Measurements from ENCODE around the gene AP5B1. TPM values are rescaled to one million over a fixed set of nuclear protein-coding genes. Genes with fewer than 3 reads are reported as not detected.

AP5B1 gene
- total and polyA plus RNA-seq, 2 donors from 2014 or later: 6.3 to 18.3 TPM

DNA sequence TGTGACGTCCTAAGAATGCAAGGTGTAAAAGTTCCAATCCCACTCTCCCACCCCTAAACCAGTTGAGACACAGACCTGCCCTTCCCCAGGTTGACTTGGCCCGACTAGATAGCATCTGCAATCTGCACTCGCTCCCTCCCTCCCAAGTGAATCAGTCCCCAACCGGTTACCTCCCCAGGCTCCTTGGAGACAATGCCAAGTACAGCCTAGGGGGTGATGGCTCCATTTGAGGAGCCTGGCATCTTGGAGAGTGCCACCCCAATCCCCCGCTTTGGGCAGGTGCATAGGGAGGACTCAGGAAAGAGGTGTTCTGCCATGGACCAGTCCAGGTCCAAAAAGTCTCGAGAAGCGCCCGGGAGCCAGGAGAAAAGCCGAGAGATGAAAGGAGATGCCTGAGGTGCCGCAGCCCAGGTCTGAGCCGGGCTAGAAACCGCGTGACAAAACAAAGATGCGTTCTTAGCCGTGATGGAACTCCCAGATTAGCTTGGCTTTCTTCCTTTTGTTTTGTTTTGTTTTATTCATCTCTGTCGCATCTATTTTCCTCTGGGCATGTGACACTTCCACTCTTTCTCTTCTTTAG lies 34.3 kb upstream of the AP5B1 start:
- Histone ChIP-seq H3K9me3 (ENCODE audit: control insufficient read depth in 2 of 3, insufficient read depth in 1 of 3, low read length in 3 of 3) (no peaks in the 10 kb centered on the region), H3K36me3 (ENCODE audit: control insufficient read depth in 2 of 3, insufficient read depth in 3 of 3, low read length in 3 of 3) (peaks cover 0 to 3% (median 0%) of the 10 kb centered on the region in 3 donors), H3K9ac (ENCODE audit: low read length in 3 of 3) (no peak overlapping the region), H3K4me1 (ENCODE audit: control insufficient read depth in 2 of 3, insufficient read depth in 2 of 3, low read depth in 1 of 3, low read length in 3 of 3) (peaks cover 0 to 8% (median 5%) of the 10 kb centered on the region in 3 donors), H3K27me3 (ENCODE audit: control insufficient read depth, insufficient read depth, low read length) (no peaks in the 10 kb centered on the region), H3K27ac (ENCODE audit: low read depth in 2 of 2, low read length in 2 of 2) (no peak overlapping the region), H3K4me3 (ENCODE audit: low read length in 3 of 3) (no peak overlapping the region)
- DNase-seq (peak in 1 of 5 donors; percentile 4), FAIRE-seq (no peak)
- TF ChIP-seq, protein P1, sequence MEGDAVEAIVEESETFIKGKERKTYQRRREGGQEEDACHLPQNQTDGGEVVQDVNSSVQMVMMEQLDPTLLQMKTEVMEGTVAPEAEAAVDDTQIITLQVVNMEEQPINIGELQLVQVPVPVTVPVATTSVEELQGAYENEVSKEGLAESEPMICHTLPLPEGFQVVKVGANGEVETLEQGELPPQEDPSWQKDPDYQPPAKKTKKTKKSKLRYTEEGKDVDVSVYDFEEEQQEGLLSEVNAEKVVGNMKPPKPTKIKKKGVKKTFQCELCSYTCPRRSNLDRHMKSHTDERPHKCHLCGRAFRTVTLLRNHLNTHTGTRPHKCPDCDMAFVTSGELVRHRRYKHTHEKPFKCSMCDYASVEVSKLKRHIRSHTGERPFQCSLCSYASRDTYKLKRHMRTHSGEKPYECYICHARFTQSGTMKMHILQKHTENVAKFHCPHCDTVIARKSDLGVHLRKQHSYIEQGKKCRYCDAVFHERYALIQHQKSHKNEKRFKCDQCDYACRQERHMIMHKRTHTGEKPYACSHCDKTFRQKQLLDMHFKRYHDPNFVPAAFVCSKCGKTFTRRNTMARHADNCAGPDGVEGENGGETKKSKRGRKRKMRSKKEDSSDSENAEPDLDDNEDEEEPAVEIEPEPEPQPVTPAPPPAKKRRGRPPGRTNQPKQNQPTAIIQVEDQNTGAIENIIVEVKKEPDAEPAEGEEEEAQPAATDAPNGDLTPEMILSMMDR (IDR thresholded peaks at IDR 0.05; ENCODE audit: borderline replicate concordance, extremely low read depth, insufficient read depth): no peak
- intact Hi-C loops (cut with DNase I): loop anchor here (10.0 kb wide), 1 partner anchor 100 kb away; the partner anchor contains the start of gene KAT5

GRCh38 chr11:65814131-65814985 lies 33.6 kb upstream of the AP5B1 start:
- FAIRE-seq: no peak

DNA sequence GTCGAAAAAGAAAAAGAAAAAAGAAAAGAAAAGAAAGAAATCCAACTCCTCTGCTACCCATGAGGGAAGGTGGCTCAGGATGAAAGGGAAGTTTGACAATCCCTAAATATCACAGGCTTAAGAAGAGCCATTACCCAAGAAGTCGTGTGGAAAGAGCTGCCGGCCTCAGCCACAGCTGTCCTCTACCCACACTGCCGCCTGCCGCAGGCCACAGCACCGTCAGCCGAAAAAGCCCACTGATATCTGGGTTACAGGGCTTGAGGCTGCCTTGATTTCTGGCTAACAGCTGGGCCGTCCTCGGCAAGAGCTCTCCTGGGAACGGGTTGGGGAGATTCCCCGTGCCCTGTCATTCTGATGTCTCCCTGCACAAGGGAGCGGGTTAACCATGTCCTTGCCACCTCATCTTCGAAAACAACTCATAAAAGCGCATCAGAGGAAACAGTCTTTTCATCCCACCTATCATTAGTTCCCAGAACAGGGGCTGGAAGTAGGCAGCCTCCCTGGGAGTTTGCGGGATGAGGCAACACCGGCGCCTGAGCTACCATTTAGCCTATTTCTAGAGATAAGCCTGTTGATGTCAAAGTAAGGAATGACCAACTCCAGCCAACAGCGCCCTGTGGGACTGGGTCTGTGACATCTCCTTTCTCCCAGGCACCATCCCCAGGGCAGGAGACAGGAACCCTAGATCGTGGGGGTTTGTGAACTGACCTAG lies 31.1 kb upstream of the AP5B1 start:
- intact Hi-C loops (cut with DNase I): loop anchor here (10.0 kb wide), 1 partner anchor 97 kb away; the partner anchor contains the start of gene KAT5
- FAIRE-seq: no peak

More at GRCh38 chr11:65814131-65814985, 33.6 kb upstream of the AP5B1 start:
- Histone ChIP-seq H3K4me3 (ENCODE audit: low read length in 3 of 3) (no peak overlapping the region), H3K27ac (ENCODE audit: low read depth in 2 of 2, low read length in 2 of 2) (no peak overlapping the region), H3K27me3 (ENCODE audit: control insufficient read depth, insufficient read depth, low read length) (no peaks in the 10 kb centered on the region), H3K36me3 (ENCODE audit: control insufficient read depth in 2 of 3, insufficient read depth in 3 of 3, low read length in 3 of 3) (peaks cover 0 to 3% (median 0%) of the 10 kb centered on the region in 3 donors), H3K9me3 (ENCODE audit: control insufficient read depth in 2 of 3, insufficient read depth in 1 of 3, low read length in 3 of 3) (no peaks in the 10 kb centered on the region), H3K9ac (ENCODE audit: low read length in 3 of 3) (no peak overlapping the region), H3K4me1 (ENCODE audit: control insufficient read depth in 2 of 3, insufficient read depth in 2 of 3, low read depth in 1 of 3, low read length in 3 of 3) (peaks cover 0 to 8% (median 5%) of the 10 kb centered on the region in 3 donors)
- DNase-seq: peak in 1 of 5 donors; percentile 15
- TF ChIP-seq, protein P1 (IDR thresholded peaks at IDR 0.05; ENCODE audit: borderline replicate concordance, extremely low read depth, insufficient read depth): no peak
- intact Hi-C loops (cut with DNase I): loop anchor here (10.0 kb wide), 1 partner anchor 100 kb away; the partner anchor contains the start of gene KAT5

More for the DNA sequence above, 31.1 kb upstream of the AP5B1 start:
- peaks cover 0 to 3% (median 0%) of the 10 kb centered on the region in 3 donors for H3K36me3 ChIP-seq (ENCODE audit: control insufficient read depth in 2 of 3, insufficient read depth in 3 of 3, low read length in 3 of 3)
- H3K9ac ChIP-seq (ENCODE audit: low read length in 3 of 3): no peak overlapping the region
- no peaks in the 10 kb centered on the region for H3K9me3 ChIP-seq (ENCODE audit: control insufficient read depth in 2 of 3, insufficient read depth in 1 of 3, low read length in 3 of 3)
- no peak overlapping the region for H3K27ac ChIP-seq (ENCODE audit: low read depth in 2 of 2, low read length in 2 of 2)
- no peaks in the 10 kb centered on the region for H3K27me3 ChIP-seq (ENCODE audit: control insufficient read depth, insufficient read depth, low read length)
- peak in 1 of 5 donors; percentile 77 for DNase-seq
- no peak overlapping the region for H3K4me3 ChIP-seq (ENCODE audit: low read length in 3 of 3)
- H3K4me1 ChIP-seq (ENCODE audit: control insufficient read depth in 2 of 3, insufficient read depth in 2 of 3, low read depth in 1 of 3, low read length in 3 of 3): peaks cover 0 to 5% (median 5%) of the 10 kb centered on the region in 3 donors
- TF ChIP-seq, protein P1 (IDR thresholded peaks at IDR 0.05; ENCODE audit: borderline replicate concordance, extremely low read depth, insufficient read depth): no peak
